Thymus (tissue), 14 donors: ENCODE data around the gene PRR23C. TPM values are rescaled to one million over a fixed set of nuclear protein-coding genes. Genes with fewer than 3 reads are reported as not detected.

ENCODE experiments used
- DNase-seq, 9 donors: peaks; one replicate each; pipeline ENCODE4 v3.0.0-alpha.2; 2013; ENCODE audit warnings: low spot score in 9 of 9, low read depth in 6 of 9, missing footprints in 1 of 9
- H3K27ac ChIP-seq, 2 donors: one replicate each; pipeline ENCODE4 v1.5.1; 2013; ENCODE audit warnings: control low read depth in 1 of 2, low read depth in 1 of 2, low read length in 1 of 2, mild to moderate bottlenecking in 1 of 2, moderate library complexity in 1 of 2
- H3K27me3 ChIP-seq, 2 donors: one replicate each; pipeline ENCODE4 v1.5.1; 2013; ENCODE audit warnings: low read length in 1 of 2; ENCODE audit not compliant: control insufficient read depth in 2 of 2, insufficient read depth in 1 of 2
- H3K36me3 ChIP-seq, 2 donors: one replicate each; pipeline ENCODE4 v1.5.1; 2013; ENCODE audit warnings: low read length in 1 of 2, mild to moderate bottlenecking in 1 of 2, moderate library complexity in 1 of 2; ENCODE audit not compliant: control insufficient read depth in 2 of 2, insufficient read depth in 2 of 2
- H3K4me1 ChIP-seq, 2 donors: one replicate each; pipeline ENCODE4 v1.5.1; 2013; ENCODE audit warnings: low read length in 2 of 2; ENCODE audit not compliant: control insufficient read depth in 2 of 2, insufficient read depth in 2 of 2
- H3K4me3 ChIP-seq, 2 donors: one replicate each; pipeline ENCODE4 v1.5.1; 2013; ENCODE audit warnings: low read length in 2 of 2, control low read depth in 1 of 2, mild to moderate bottlenecking in 1 of 2
- H3K9me3 ChIP-seq, 2 donors: one replicate each; pipeline ENCODE4 v1.5.1; 2013; ENCODE audit warnings: low read length in 1 of 2, mild to moderate bottlenecking in 1 of 2; ENCODE audit not compliant: control insufficient read depth in 2 of 2, insufficient read depth in 1 of 2
- WGBS: extraction: QIAGEN DNeasy Blood & Tissue Kit; methylation state at CpG from one replicate; pipeline ENCODE4 v1.1.7; 2013; 5-methylcytosine and 5-hydroxymethylcytosine counted together
- long read RNA-seq, 10 donors: transcript quantifications; one replicate each; lab custom pipeline, GENCODE V29; 2026
- polyA plus RNA-seq: library from polyadenylated mRNA; stranded (reverse); fragments of 200-250 nt; gene quantifications from one replicate; pipeline ENCODE4 v1.2.3, GENCODE V29; 2013
- total RNA-seq: library from RNA; stranded (reverse); fragments of 120-200 nt; gene quantifications from one replicate; pipeline ENCODE4 v1.2.4, GENCODE V29; 2013
- donor health status: healthy.

The PRR23C gene
- total RNA-seq (not detected), polyA plus RNA-seq (not detected)
- long read RNA-seq, donor 1 = 0 reads
- long read RNA-seq, donor 2 = 0 reads
- long read RNA-seq, donor 3 = 0 reads
- long read RNA-seq, donor 4 = 0 reads
- long read RNA-seq, donor 5 = 0 reads
- long read RNA-seq, donor 6 = 0 reads
- long read RNA-seq, donor 7 = 0 reads
- long read RNA-seq, donor 8 = 0 reads
- long read RNA-seq, donor 9 = 0 reads
- long read RNA-seq, donor 10 = 0 reads

- WGBS = 54% methylated on average over 77 of the region's 77 CpGs
- Histone ChIP-seq H3K4me3 (no peak within 1 kb of the TSS), H3K36me3 (no peaks in the 10 kb centered on the region), H3K27me3 (no peaks in the 10 kb centered on the region), H3K9me3 (peaks cover 5 to 17% of the 10 kb centered on the region in 2 donors), H3K4me1 (no peaks in the 10 kb centered on the region), H3K27ac (no peak within 1 kb of the TSS)
- no peak for DNase-seq
These were observed at the start of gene PRR23C for GRCh38 chr3:139044366-139045210. PRR23C (minus strand) TSS chr3:139044892; CDS start chr3:139044620, 272 bp downstream.

GRCh38 chr3:139093840-139094239 lies 49.1 kb upstream of the PRR23C start:
- Histone ChIP-seq H3K27me3 (no peaks in the 10 kb centered on the region), H3K9me3 (no peaks in the 10 kb centered on the region), H3K36me3 (no peaks in the 10 kb centered on the region), H3K4me1 (no peaks in the 10 kb centered on the region), H3K27ac (no peak overlapping the region), H3K4me3 (no peak overlapping the region)
- DNase-seq = no peak
- WGBS = 81% methylated on average over 1 of the region's 1 CpG

GRCh38 chr3:139088462-139089324 lies 44.0 kb upstream of the PRR23C start:
- H3K4me3 ChIP-seq = no peak overlapping the region
- H3K27me3 ChIP-seq = no peaks in the 10 kb centered on the region
- no peak overlapping the region for H3K27ac ChIP-seq
- no peaks in the 10 kb centered on the region for H3K36me3 ChIP-seq
- no peak for DNase-seq
- no peaks in the 10 kb centered on the region for H3K9me3 ChIP-seq
- H3K4me1 ChIP-seq = no peaks in the 10 kb centered on the region
- 87% methylated on average over 8 of the region's 8 CpGs for WGBS

GRCh38 chr3:139087621-139088020 lies 42.9 kb upstream of the PRR23C start:
- Histone ChIP-seq H3K27me3 (no peaks in the 10 kb centered on the region), H3K27ac (no peak overlapping the region), H3K4me3 (no peak overlapping the region), H3K9me3 (no peaks in the 10 kb centered on the region), H3K4me1 (no peaks in the 10 kb centered on the region), H3K36me3 (no peaks in the 10 kb centered on the region)
- 86% methylated on average over 4 of the region's 4 CpGs for WGBS
- no peak for DNase-seq

GRCh38 chr3:139084176-139084575 lies 39.5 kb upstream of the PRR23C start:
- Histone ChIP-seq H3K4me1 (no peaks in the 10 kb centered on the region), H3K9me3 (no peaks in the 10 kb centered on the region), H3K36me3 (no peaks in the 10 kb centered on the region), H3K27ac (no peak overlapping the region), H3K4me3 (no peak overlapping the region), H3K27me3 (no peaks in the 10 kb centered on the region)
- no peak for DNase-seq

- no peaks in the 10 kb centered on the region for H3K36me3 ChIP-seq
- H3K4me3 ChIP-seq = no peak overlapping the region
- no peaks in the 10 kb centered on the region for H3K27me3 ChIP-seq
- no peak for DNase-seq
- H3K9me3 ChIP-seq = peaks cover 0 to 5% of the 10 kb centered on the region in 2 donors
- no peak overlapping the region for H3K27ac ChIP-seq
- no peaks in the 10 kb centered on the region for H3K4me1 ChIP-seq
- 89% methylated on average over 2 of the region's 2 CpGs for WGBS
These were observed 29.9 kb upstream of the PRR23C start for GRCh38 chr3:139074565-139075115.

GRCh38 chr3:139062918-139063317 lies 18.2 kb upstream of the PRR23C start:
- Histone ChIP-seq H3K27ac (no peak overlapping the region), H3K36me3 (no peaks in the 10 kb centered on the region), H3K4me1 (no peaks in the 10 kb centered on the region), H3K27me3 (no peaks in the 10 kb centered on the region), H3K4me3 (no peak overlapping the region), H3K9me3 (no peaks in the 10 kb centered on the region)
- no peak for DNase-seq
- whole genome bisulfite sequencing = 48% methylated on average over 1 of the region's 1 CpG

- Histone ChIP-seq H3K27ac (no peak overlapping the region), H3K36me3 (no peaks in the 10 kb centered on the region), H3K4me3 (no peak overlapping the region), H3K4me1 (no peaks in the 10 kb centered on the region), H3K9me3 (peaks cover 0 to 4% of the 10 kb centered on the region in 2 donors), H3K27me3 (no peaks in the 10 kb centered on the region)
- no peak for DNase-seq
- WGBS = 76% methylated on average over 2 of the region's 2 CpGs
These were observed 8.3 kb upstream of the PRR23C start for GRCh38 chr3:139052802-139053600.
